PC-9 (cell line): Measurements from ENCODE around the gene LRP1B.

Experiments
- EZH2 ChIP-seq: fragments of 200-600 bp; sonication (generic); IDR thresholded peaks from 2 replicates; pipeline ENCODE4 v1.8.0; 2017; ENCODE audit warnings: antibody characterized with exemption, low read depth
- TF ChIP-seq, protein P1 (sequence below): fragments of 200-600 bp; sonication (generic); conservative IDR thresholded peaks from 2 replicates; pipeline ENCODE4 v1.6.1; 2017; ENCODE audit warnings: mixed run types, antibody characterized with exemption, mild to moderate bottlenecking, moderate library complexity

DNA sequence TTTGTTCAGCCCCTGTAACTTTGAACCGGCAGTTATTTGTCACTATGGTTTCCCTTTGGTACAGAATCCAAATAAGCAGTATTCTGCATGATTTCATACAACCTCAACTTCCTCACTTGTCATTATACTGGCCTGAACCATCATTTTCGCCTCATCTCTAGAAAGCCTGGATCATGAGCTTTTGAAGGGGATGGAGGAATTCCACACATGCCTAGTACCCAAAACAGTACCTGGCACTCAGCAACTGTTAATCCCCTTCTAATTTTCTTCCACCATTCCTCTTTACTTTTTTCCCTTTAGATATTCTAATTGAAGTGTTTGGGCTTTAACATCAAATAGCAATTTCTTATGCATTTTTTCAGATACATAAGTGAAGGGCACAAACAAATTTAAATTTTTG, 1776.3 kb downstream of the LRP1B start:
- TF ChIP-seq, protein P1, sequence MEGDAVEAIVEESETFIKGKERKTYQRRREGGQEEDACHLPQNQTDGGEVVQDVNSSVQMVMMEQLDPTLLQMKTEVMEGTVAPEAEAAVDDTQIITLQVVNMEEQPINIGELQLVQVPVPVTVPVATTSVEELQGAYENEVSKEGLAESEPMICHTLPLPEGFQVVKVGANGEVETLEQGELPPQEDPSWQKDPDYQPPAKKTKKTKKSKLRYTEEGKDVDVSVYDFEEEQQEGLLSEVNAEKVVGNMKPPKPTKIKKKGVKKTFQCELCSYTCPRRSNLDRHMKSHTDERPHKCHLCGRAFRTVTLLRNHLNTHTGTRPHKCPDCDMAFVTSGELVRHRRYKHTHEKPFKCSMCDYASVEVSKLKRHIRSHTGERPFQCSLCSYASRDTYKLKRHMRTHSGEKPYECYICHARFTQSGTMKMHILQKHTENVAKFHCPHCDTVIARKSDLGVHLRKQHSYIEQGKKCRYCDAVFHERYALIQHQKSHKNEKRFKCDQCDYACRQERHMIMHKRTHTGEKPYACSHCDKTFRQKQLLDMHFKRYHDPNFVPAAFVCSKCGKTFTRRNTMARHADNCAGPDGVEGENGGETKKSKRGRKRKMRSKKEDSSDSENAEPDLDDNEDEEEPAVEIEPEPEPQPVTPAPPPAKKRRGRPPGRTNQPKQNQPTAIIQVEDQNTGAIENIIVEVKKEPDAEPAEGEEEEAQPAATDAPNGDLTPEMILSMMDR, result no peak
- no peak for TF ChIP-seq EZH2
